Neural cell (in vitro differentiated cells): Measurements from ENCODE around the gene MT1HL1.

Experiments used
- CTCF ChIP-seq: fragments of 450-650 bp; IDR thresholded peaks from 2 replicates; pipeline ENCODE4 v1.5.1; 2014; ENCODE audit warnings: antibody characterized with exemption, mild to moderate bottlenecking, moderate library complexity; ENCODE audit not compliant: poor library complexity, severe bottlenecking
- EZH2 ChIP-seq: fragments of 200-600, 300-800 bp; shearing (Covaris generic), sonication (generic); IDR thresholded peaks from 2 replicates; pipeline ENCODE4 v1.6.1; 2014; ENCODE audit warnings: antibody characterized with exemption, low read length, borderline replicate concordance, mild to moderate bottlenecking; ENCODE audit not compliant: insufficient read depth, poor library complexity, severe bottlenecking
- RAD21 ChIP-seq: fragments of 450-650 bp; conservative IDR thresholded peaks from 2 replicates; pipeline ENCODE4 v1.6.1; 2014; ENCODE audit warnings: antibody characterized with exemption, mild to moderate bottlenecking, moderate library complexity
- REST ChIP-seq: IDR thresholded peaks from 2 replicates; pipeline ENCODE4 v1.6.1; 2012; ENCODE audit warnings: borderline replicate concordance
- SMC3 ChIP-seq: fragments of 450-650 bp; conservative IDR thresholded peaks from 2 replicates; pipeline ENCODE4 v1.6.1; 2014; ENCODE audit warnings: antibody characterized with exemption, mild to moderate bottlenecking, moderate library complexity; ENCODE audit not compliant: poor library complexity
- TAF1 ChIP-seq: IDR thresholded peaks from 2 replicates; pipeline ENCODE4 v1.6.1; 2012; ENCODE audit warnings: low read depth

- TF ChIP-seq CTCF (no peak), EZH2 (no peak), TAF1 (no peak), REST (no peak), SMC3 (no peak), RAD21 (no peak)
Observed at GRCh38 chr1:236966636-236967035, 37.6 kb downstream of the MT1HL1 start.
